ENCODE results near the gene E2F6. TPM values are rescaled to one million over a fixed set of nuclear protein-coding genes. Genes with fewer than 3 reads are reported as not detected.

E2F6 gene
- total and polyA plus RNA-seq, 2 donors (not counting 3 experiments of a cell fraction or from before 2014, with no cell fraction given), result 7.9 to 15.7 TPM

- FAIRE-seq, result no peak
- intact Hi-C loops (cut with micrococcal nuclease) (no loop called here), dilution Hi-C loops (cut with MboI; ENCODE audit: extremely low pct_ligation_motif_present, low sequenced_read_pairs) (no loop called here)
- no peak for TF ChIP-seq POLR2A (IDR thresholded peaks at IDR 0.05; ENCODE audit: low read depth, low read length)
- TF ChIP-seq MAX (IDR thresholded peaks at IDR 0.05; ENCODE audit: insufficient read depth, insufficient read length), result no peak
- no peak for TF ChIP-seq GATA2 (IDR thresholded peaks at IDR 0.05; ENCODE audit: insufficient read depth, insufficient read length, low read depth, low read length)
- no peak for TF ChIP-seq EZH2 (IDR thresholded peaks at IDR 0.05; ENCODE audit: borderline replicate concordance, low read depth, low read length, severe bottlenecking)
- TF ChIP-seq CTCF (IDR thresholded peaks at IDR 0.05; ENCODE audit: extremely low read depth in 1 of 2, insufficient read depth in 1 of 2, low read depth in 1 of 2, low read length in 2 of 2), result no peak
- TF ChIP-seq POLR2AphosphoS5 (IDR thresholded peaks at IDR 0.05; ENCODE audit: insufficient read depth, low read depth, low read length), result no peak
- TF ChIP-seq MYC (IDR thresholded peaks at IDR 0.05; ENCODE audit: low read depth, low read length), result no peak
- no peak for TF ChIP-seq FOS (IDR thresholded peaks at IDR 0.05; ENCODE audit: borderline replicate concordance, insufficient read depth, low read length)
- TF ChIP-seq JUN (IDR thresholded peaks at IDR 0.05; ENCODE audit: borderline replicate concordance, insufficient read depth, insufficient read length, low read depth), result no peak
- POLR2A ChIA-PET, result no interaction called here
- Histone ChIP-seq H3K4me2 (ENCODE audit: insufficient read depth, low read length) (no peak overlapping the region), H3K9me1 (replicated peaks; ENCODE audit: control insufficient read depth, extremely low read depth, insufficient read depth, low read length) (no peaks in the 10 kb centered on the region), H3K79me2 (ENCODE audit: control insufficient read depth, insufficient read depth, low read length) (no peaks in the 10 kb centered on the region), H3K9me3 (replicated peaks; ENCODE audit: control insufficient read depth, insufficient read depth, low read length) (no peaks in the 10 kb centered on the region), H3K27ac (ENCODE audit: insufficient read depth, low read depth, low read length) (no peak overlapping the region), H3K4me3 (replicated peaks in 1 of 3; ENCODE audit: insufficient read depth in 1 of 3, low read depth in 1 of 3, low read length in 3 of 3) (no peak overlapping the region), H3K36me3 (ENCODE audit: control insufficient read depth in 2 of 2, extremely low read depth in 1 of 2, insufficient read depth in 2 of 2, low read length in 2 of 2) (no peaks in the 10 kb centered on the region), H4K20me1 (replicated peaks; ENCODE audit: control insufficient read depth, extremely low read depth, insufficient read depth, low read length) (no peaks in the 10 kb centered on the region), H3K4me1 (ENCODE audit: control insufficient read depth, extremely low read depth, insufficient read depth, low read length) (no peaks in the 10 kb centered on the region), H3K27me3 (ENCODE audit: control insufficient read depth in 2 of 2, insufficient read depth in 2 of 2, low read length in 2 of 2) (no peaks in the 10 kb centered on the region), H2AFZ (ENCODE audit: low read depth, low read length) (no peak overlapping the region), H3K9ac (replicated peaks; ENCODE audit: extremely low read depth, insufficient read depth, low read length) (no peak overlapping the region)
- CTCF ChIA-PET, result interaction anchor here (1.2 to 2.5 kb wide), 4 partner anchors 8 to 287 kb away, joined by 3 to 12 read pairs (median 4); a partner anchor contains a TSS
- no TSS peak for BruUV-seq (replicated peaks)
- no peak for DNase-seq (ENCODE audit: low read depth, low spot score)
Observed at GRCh38 chr2:11419781-11420180, 46.2 kb downstream of the E2F6 start.
